ENCODE measurements around the gene CHST15. TPM values are rescaled to one million over a fixed set of nuclear protein-coding genes. Genes with fewer than 3 reads are reported as not detected.

CHST15 gene
- total RNA-seq, 1 donor from 2014 or later, result 11.1 TPM

DNA sequence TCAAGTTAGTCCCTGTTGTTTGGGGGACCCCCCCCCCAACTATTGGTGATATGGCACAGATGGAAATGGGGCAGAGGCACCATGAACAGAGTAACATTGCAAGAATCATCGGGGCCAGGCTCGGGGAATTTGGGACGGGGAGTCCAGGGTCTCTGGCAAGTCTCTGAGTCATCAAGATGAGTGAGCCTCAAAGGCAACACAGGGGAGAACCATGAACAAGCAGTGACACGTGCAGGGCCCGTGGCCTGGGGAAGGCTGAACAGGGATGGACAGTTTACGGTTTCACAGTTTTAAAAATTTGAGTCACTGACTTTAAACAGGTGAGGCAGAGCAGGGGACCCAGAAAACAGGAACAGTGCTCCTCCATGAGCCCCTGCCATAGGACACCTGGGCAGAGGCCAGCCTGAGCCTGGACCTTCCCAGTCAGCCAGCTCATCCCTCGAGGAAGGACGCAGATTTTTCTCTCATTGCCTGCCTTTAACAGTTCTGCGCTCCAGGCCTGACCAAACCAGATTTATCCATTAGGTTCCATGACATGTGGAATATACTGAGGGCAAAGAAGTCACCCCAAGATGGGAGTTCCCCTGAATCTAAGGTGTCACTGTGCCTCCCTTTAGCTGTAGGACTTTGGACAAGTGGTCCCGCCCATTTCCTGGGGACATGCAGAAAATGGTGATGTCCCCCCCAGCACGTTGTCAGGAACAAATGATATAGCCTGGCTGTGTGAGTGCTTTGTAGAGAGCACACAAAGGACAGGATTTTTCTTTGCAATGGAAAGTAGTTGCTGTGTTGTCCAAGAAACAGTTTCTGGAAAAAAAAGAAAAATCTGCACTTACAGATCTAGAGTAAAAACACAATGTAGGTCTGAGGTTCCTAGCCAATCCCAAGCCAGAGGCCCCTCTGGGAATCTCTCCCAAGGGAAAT, 23.8 kb downstream of the CHST15 start:
- FAIRE-seq (no peak), DNase-seq (ENCODE audit: low read depth) (peak; percentile 88)
- Histone ChIP-seq H3K36me3 (ENCODE audit: control insufficient read depth, insufficient read depth, low read length) (no peaks in the 10 kb centered on the region), H3K27me3 (ENCODE audit: control insufficient read depth, insufficient read depth, low read length) (no peaks in the 10 kb centered on the region), H3K4me3 (ENCODE audit: low read depth, low read length) (no peak overlapping the region)
- TF ChIP-seq, protein P1, sequence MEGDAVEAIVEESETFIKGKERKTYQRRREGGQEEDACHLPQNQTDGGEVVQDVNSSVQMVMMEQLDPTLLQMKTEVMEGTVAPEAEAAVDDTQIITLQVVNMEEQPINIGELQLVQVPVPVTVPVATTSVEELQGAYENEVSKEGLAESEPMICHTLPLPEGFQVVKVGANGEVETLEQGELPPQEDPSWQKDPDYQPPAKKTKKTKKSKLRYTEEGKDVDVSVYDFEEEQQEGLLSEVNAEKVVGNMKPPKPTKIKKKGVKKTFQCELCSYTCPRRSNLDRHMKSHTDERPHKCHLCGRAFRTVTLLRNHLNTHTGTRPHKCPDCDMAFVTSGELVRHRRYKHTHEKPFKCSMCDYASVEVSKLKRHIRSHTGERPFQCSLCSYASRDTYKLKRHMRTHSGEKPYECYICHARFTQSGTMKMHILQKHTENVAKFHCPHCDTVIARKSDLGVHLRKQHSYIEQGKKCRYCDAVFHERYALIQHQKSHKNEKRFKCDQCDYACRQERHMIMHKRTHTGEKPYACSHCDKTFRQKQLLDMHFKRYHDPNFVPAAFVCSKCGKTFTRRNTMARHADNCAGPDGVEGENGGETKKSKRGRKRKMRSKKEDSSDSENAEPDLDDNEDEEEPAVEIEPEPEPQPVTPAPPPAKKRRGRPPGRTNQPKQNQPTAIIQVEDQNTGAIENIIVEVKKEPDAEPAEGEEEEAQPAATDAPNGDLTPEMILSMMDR (IDR thresholded peaks at IDR 0.05; ENCODE audit: insufficient read depth, low read length, severe bottlenecking), result no peak

DNA sequence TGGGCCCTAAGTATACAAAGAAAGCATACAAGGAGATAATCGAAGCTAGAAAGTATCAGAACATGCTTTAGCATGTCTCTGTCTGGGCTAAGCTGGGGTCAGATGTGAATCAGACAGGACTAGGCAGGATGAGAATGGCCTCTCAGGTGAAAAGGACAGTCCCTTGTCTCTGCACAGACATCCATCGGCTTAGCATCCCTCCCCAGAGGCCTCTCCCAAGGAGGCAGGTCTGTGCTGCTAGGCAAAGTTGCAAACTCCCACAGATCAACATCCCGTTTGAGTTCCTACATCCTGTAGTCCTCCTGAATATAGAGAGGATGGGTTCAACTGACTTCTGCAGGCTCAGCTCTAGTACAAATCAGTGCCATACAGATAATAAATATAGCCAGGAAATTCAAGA, 24.5 kb downstream of the CHST15 start:
- Histone ChIP-seq H3K27me3 (ENCODE audit: control insufficient read depth, insufficient read depth, low read length) (no peaks in the 10 kb centered on the region), H3K4me3 (ENCODE audit: low read depth, low read length) (no peak overlapping the region), H3K36me3 (ENCODE audit: control insufficient read depth, insufficient read depth, low read length) (no peaks in the 10 kb centered on the region)
- TF ChIP-seq, protein P1 (IDR thresholded peaks at IDR 0.05; ENCODE audit: insufficient read depth, low read length, severe bottlenecking), result no peak
- DNase-seq (ENCODE audit: low read depth) (peak; percentile 80), FAIRE-seq (no peak)

DNA sequence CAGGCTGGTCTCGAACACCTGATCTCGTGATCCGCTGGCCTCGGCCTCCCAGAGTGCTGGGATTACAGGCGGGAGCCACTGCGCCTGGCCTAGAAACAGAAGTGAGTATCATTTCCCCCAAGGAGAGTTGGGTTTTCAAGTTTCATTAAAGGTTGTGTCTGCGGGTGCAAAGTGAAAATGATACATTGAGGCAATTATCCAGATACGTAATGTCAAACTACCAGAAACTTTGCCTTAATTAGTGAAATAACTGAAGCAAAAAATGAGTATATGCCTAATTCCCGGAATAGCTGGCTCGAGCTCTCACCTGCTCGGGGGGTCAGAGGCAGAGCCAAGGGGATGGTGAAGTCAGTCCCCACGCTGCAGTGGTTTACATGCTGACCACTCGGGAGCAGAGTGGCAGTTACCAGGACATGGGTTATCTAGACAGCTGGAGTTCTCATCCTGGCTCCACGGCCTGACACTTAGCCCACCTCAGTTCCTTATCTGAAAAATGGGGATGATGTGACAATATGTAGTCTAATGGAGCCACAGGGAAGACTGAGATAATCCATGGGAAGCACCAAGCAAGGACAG, 25.5 kb downstream of the CHST15 start:
- Histone ChIP-seq H3K36me3 (ENCODE audit: control insufficient read depth, insufficient read depth, low read length) (no peaks in the 10 kb centered on the region), H3K4me3 (ENCODE audit: low read depth, low read length) (no peak overlapping the region), H3K27me3 (ENCODE audit: control insufficient read depth, insufficient read depth, low read length) (no peaks in the 10 kb centered on the region)
- DNase-seq (ENCODE audit: low read depth) (no peak), FAIRE-seq (no peak)
- TF ChIP-seq, protein P1 (IDR thresholded peaks at IDR 0.05; ENCODE audit: insufficient read depth, low read length, severe bottlenecking), result no peak

DNA sequence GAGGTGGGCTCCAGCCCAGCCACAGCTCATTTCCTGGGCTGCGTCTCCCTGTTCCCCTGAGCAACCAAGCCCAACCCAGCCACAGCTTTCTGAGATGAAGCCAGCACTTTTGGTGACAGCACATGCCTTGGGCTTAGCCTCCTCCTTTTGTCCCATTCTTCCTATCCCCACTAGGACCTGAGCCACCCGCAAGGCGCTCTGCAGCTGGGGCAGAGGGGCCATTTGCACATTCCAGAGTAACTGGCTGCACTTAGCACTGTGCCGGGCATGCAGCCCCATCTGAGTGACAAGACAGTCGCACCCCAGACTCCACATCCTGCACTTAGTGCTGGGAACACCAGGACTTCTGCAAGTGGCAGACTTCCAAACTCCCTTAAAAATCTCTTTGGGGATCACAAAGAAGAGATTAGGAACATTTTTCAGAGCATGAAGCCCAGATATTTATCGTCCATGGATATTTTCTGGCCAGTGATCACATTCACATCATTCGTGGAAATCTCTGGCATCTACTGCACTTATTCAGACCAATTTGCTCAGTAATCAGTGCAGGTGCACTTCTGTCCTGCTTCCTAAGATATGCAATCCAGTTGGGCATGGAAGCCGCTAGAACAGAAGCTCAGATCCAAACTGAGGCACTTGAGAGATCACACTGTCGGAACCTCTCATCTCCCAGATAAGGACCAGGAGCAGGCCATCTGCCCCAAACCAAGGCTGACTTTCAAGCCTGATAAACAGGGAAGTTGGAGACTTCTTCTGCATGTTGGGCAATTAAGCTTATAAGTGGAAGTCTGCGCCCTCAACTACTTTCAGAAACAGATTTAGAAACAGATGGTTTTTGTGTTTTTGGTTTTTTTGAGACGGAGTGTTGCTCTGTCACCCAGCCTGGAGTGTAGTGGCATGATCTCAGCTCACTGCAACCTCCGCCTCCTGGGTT, 26.4 kb downstream of the CHST15 start:
- FAIRE-seq, result no peak

DNA sequence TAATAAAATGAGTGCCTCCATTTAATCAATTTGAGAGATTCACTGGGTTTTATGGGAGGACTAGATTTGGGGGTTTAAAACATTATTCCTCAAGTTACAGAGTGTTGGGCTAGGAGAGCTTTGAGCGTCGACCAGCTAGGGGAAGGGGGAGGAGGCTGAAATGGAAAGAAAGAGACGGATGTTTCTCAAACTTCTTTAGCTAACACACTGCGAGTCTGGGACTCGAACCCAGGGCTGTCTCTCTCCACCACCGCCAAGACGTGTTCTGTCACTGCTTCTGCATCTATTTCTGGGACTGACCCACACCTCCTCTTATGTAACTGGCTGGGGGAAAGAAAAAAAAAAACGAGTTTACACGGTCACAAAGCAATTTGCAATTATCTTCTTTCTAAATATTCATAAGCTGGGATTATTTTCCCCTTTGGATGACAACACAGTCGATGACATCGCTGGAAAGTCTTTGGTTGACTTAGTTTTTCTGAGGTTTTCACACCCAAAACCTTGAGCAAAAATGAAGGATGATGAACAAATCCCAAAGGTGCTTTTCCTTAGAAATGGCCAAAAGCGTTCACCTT, 27.2 kb downstream of the CHST15 start:
- no peaks in the 10 kb centered on the region for H3K36me3 ChIP-seq (ENCODE audit: control insufficient read depth, insufficient read depth, low read length)
- no peak for DNase-seq (ENCODE audit: low read depth)
- no peak overlapping the region for H3K4me3 ChIP-seq (ENCODE audit: low read depth, low read length)
- TF ChIP-seq, protein P1 (IDR thresholded peaks at IDR 0.05; ENCODE audit: insufficient read depth, low read length, severe bottlenecking), result no peak
- FAIRE-seq, result no peak
- no peaks in the 10 kb centered on the region for H3K27me3 ChIP-seq (ENCODE audit: control insufficient read depth, insufficient read depth, low read length)

More for the DNA sequence above, 26.4 kb downstream of the CHST15 start:
- Histone ChIP-seq H3K36me3 (ENCODE audit: control insufficient read depth, insufficient read depth, low read length) (no peaks in the 10 kb centered on the region), H3K4me3 (ENCODE audit: low read depth, low read length) (no peak overlapping the region), H3K27me3 (ENCODE audit: control insufficient read depth, insufficient read depth, low read length) (no peaks in the 10 kb centered on the region)
- no peak for DNase-seq (ENCODE audit: low read depth)
- TF ChIP-seq, protein P1 (IDR thresholded peaks at IDR 0.05; ENCODE audit: insufficient read depth, low read length, severe bottlenecking), result no peak
